Kidney tubule cell (primary cell): ENCODE measurements around the gene THADA.

ENCODE experiments used
- DNase-seq: peaks from one replicate; pipeline ENCODE4 v3.0.0-alpha.2; 2018; ENCODE audit warnings: low spot score

The THADA gene

GRCh38 chr2:43223521-43224001, 372.3 kb downstream of the THADA start:
- DNase-seq: peak; percentile 26

GRCh38 chr2:43222475-43223309, 373.1 kb downstream of the THADA start:
- peak; percentile 32 for DNase-seq

GRCh38 chr2:43221763-43222474, 373.9 kb downstream of the THADA start:
- DNase-seq: peak; percentile 89

- peak; percentile 68 for DNase-seq
These were observed 374.6 kb downstream of the THADA start for GRCh38 chr2:43221124-43221762.

- no peak for DNase-seq
These were observed 375.1 kb downstream of the THADA start for GRCh38 chr2:43220760-43221123.

GRCh38 chr2:43220229-43220751, 375.5 kb downstream of the THADA start:
- DNase-seq: no peak

GRCh38 chr2:43219383-43220228, 376.2 kb downstream of the THADA start:
- DNase-seq: peak; percentile 90

- DNase-seq: peak; percentile 74
These were observed 377.0 kb downstream of the THADA start for GRCh38 chr2:43218702-43219382.

- DNase-seq: no peak
These were observed 377.6 kb downstream of the THADA start for GRCh38 chr2:43218155-43218701.

- peak; percentile 9 for DNase-seq
These were observed 378.3 kb downstream of the THADA start for GRCh38 chr2:43217228-43218154.

- no peak for DNase-seq
These were observed 379.2 kb downstream of the THADA start for GRCh38 chr2:43216629-43217028.

GRCh38 chr2:43215673-43216255, 380.1 kb downstream of the THADA start:
- DNase-seq: no peak

GRCh38 chr2:43214253-43214652, 381.6 kb downstream of the THADA start:
- DNase-seq: no peak

GRCh38 chr2:43212931-43213330, 382.9 kb downstream of the THADA start:
- DNase-seq: no peak

- DNase-seq: no peak
These were observed 383.5 kb downstream of the THADA start for GRCh38 chr2:43212216-43212835.

- no peak for DNase-seq
These were observed 385.2 kb downstream of the THADA start for GRCh38 chr2:43210467-43211303.

- DNase-seq: no peak
These were observed 385.7 kb downstream of the THADA start for GRCh38 chr2:43210125-43210466.

- no peak for DNase-seq
These were observed 386.6 kb downstream of the THADA start for GRCh38 chr2:43209204-43209717.
